Neural cell (in vitro differentiated cells): ENCODE results near the gene STAU1.

Source experiments
- CTCF ChIP-seq: fragments of 450-650 bp; IDR thresholded peaks from 2 replicates; pipeline ENCODE4 v1.5.1; 2014; ENCODE audit warnings: antibody characterized with exemption, mild to moderate bottlenecking, moderate library complexity; ENCODE audit not compliant: poor library complexity, severe bottlenecking
- EP300 ChIP-seq: fragments of 450-650 bp; conservative IDR thresholded peaks from 2 replicates; pipeline ENCODE4 v1.6.1; 2014; ENCODE audit warnings: antibody characterized with exemption, mild to moderate bottlenecking, moderate library complexity; ENCODE audit not compliant: poor library complexity, severe bottlenecking
- POLR2AphosphoS5 ChIP-seq: IDR thresholded peaks from 2 replicates; pipeline ENCODE4 v1.6.1; 2012
- RAD21 ChIP-seq: fragments of 450-650 bp; conservative IDR thresholded peaks from 2 replicates; pipeline ENCODE4 v1.6.1; 2014; ENCODE audit warnings: antibody characterized with exemption, mild to moderate bottlenecking, moderate library complexity

DNA sequence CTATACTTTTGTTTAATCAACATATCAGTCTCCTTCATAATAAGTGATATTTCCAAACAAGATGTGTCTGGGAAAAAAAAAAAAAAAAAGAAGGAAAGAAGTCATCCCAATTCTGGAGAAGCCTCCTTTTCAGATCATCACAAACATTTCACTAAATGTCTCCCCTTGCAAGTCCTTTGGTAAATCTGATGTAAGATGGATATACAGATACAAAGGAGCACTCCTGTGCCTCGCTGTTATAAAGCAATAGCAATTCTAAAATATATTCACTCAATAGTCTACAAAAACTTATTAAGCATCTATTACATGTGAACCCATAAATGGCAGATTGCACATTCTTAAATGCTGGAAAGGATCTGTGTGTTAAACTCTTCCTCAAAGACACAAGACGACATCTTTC lies 17.4 kb downstream of the STAU1 start:
- TF ChIP-seq POLR2AphosphoS5 (no peak), RAD21 (no peak), CTCF (no peak), EP300 (no peak)
